H9 (cell line): ENCODE data around the gene CLMP. TPM values are rescaled to one million over a fixed set of nuclear protein-coding genes. Genes with fewer than 3 reads are reported as not detected.

Experiments used
- DNase-seq: peaks from one replicate; pipeline ENCODE4 v3.0.0-alpha.2; 2017
- H2AFZ ChIP-seq: one replicate; pipeline ENCODE4 v1.6.1; 2013; ENCODE audit warnings: mild to moderate bottlenecking, low read length, control low read depth, moderate library complexity
- H2AK5ac ChIP-seq: 2 replicates; pipeline ENCODE4 v1.6.1; 2013; ENCODE audit warnings: low read length, control low read depth, mixed read lengths; ENCODE audit not compliant: insufficient read length
- H2BK120ac ChIP-seq: one replicate; pipeline ENCODE4 v1.6.1; 2013; ENCODE audit warnings: low read depth, mild to moderate bottlenecking, low read length, control low read depth, inconsistent platforms; ENCODE audit not compliant: poor library complexity, severe bottlenecking
- H2BK12ac ChIP-seq: 2 replicates; pipeline ENCODE4 v1.6.1; 2013; ENCODE audit warnings: low read length, control low read depth, mixed read lengths, low read depth; ENCODE audit not compliant: insufficient read length
- H2BK15ac ChIP-seq: 2 replicates; pipeline ENCODE4 v1.6.1; 2013; ENCODE audit warnings: low read depth, low read length, control low read depth
- H2BK20ac ChIP-seq: one replicate; pipeline ENCODE4 v1.6.1; 2013; ENCODE audit warnings: low read depth, mild to moderate bottlenecking, low read length, control low read depth, inconsistent platforms; ENCODE audit not compliant: poor library complexity, severe bottlenecking
- H2BK5ac ChIP-seq: 2 replicates; pipeline ENCODE4 v1.6.1; 2013; ENCODE audit warnings: low read length, control low read depth, mixed read lengths; ENCODE audit not compliant: insufficient read length
- H3K14ac ChIP-seq: 2 replicates; pipeline ENCODE4 v1.6.1; 2013; ENCODE audit warnings: low read length, control low read depth; ENCODE audit not compliant: insufficient read depth
- H3K18ac ChIP-seq: 2 replicates; pipeline ENCODE4 v1.6.1; 2013; ENCODE audit warnings: low read depth, mild to moderate bottlenecking, mixed read lengths, low read length, control low read depth; ENCODE audit not compliant: insufficient read length
- H3K23ac ChIP-seq: 2 replicates; pipeline ENCODE4 v1.6.1; 2013; ENCODE audit warnings: low read length, control low read depth, mixed read lengths, low read depth; ENCODE audit not compliant: insufficient read length
- H3K23me2 ChIP-seq: 2 replicates; pipeline ENCODE4 v1.6.1; 2013; ENCODE audit warnings: low read depth, mild to moderate bottlenecking, mixed read lengths, low read length, control low read depth; ENCODE audit not compliant: insufficient read length, poor library complexity, severe bottlenecking
- H3K27ac ChIP-seq: 2 replicates; pipeline ENCODE4 v1.5.1; 2013; ENCODE audit warnings: low read length, control low read depth, mixed read lengths, low read depth; ENCODE audit not compliant: insufficient read length
- H3K27me3 ChIP-seq: 2 replicates; pipeline ENCODE4 v1.6.1; 2013; ENCODE audit warnings: low read length, control low read depth, inconsistent platforms; ENCODE audit not compliant: insufficient read depth
- H3K4ac ChIP-seq: 2 replicates; pipeline ENCODE4 v1.6.1; 2013; ENCODE audit warnings: low read depth, mild to moderate bottlenecking, control low read depth, inconsistent platforms, low read length, moderate library complexity
- H3K4me1 ChIP-seq: 2 replicates; pipeline ENCODE4 v1.6.1; 2013; ENCODE audit warnings: low read length, control low read depth, inconsistent platforms; ENCODE audit not compliant: insufficient read depth
- H3K4me2 ChIP-seq: 2 replicates; pipeline ENCODE4 v1.6.1; 2013; ENCODE audit warnings: low read length, control low read depth, mixed read lengths; ENCODE audit not compliant: insufficient read length, insufficient read depth
- H3K56ac ChIP-seq: 2 replicates; pipeline ENCODE4 v1.6.1; 2013; ENCODE audit warnings: low read depth, mild to moderate bottlenecking, mixed read lengths, low read length, control low read depth; ENCODE audit not compliant: insufficient read length
- H3K79me1 ChIP-seq: 2 replicates; pipeline ENCODE4 v1.6.1; 2013; ENCODE audit warnings: low read depth, mild to moderate bottlenecking, moderate library complexity, low read length, control low read depth, inconsistent platforms; ENCODE audit not compliant: insufficient read depth, poor library complexity, severe bottlenecking
- H3K79me2 ChIP-seq: 2 replicates; pipeline ENCODE4 v1.6.1; 2013; ENCODE audit warnings: low read length, control low read depth, inconsistent platforms; ENCODE audit not compliant: insufficient read depth
- H3K9ac ChIP-seq: 2 replicates; pipeline ENCODE4 v1.6.1; 2013; ENCODE audit warnings: low read length, control low read depth, mixed read lengths; ENCODE audit not compliant: insufficient read length; ENCODE audit errors: extremely low read depth
- H3K9me3 ChIP-seq: one replicate; pipeline ENCODE4 v1.6.1; 2013; ENCODE audit warnings: low read depth, low read length, inconsistent platforms; ENCODE audit not compliant: control insufficient read depth
- H3T11ph ChIP-seq: one replicate; pipeline ENCODE4 v1.6.1; 2013; ENCODE audit warnings: mild to moderate bottlenecking, low read length, control low read depth, inconsistent platforms
- H4K20me1 ChIP-seq: one replicate; pipeline ENCODE4 v1.6.1; 2013; ENCODE audit not compliant: control insufficient read depth, insufficient read length, insufficient read depth
- H4K5ac ChIP-seq: 2 replicates; pipeline ENCODE4 v1.6.1; 2013; ENCODE audit warnings: low read depth, mild to moderate bottlenecking, mixed read lengths, low read length, control low read depth; ENCODE audit not compliant: insufficient read length
- H4K8ac ChIP-seq: replicated peaks from 2 replicates; pipeline ENCODE4 v1.6.1; 2013; ENCODE audit warnings: low read length, control low read depth, mixed read lengths, low read depth; ENCODE audit not compliant: insufficient read length
- H4K91ac ChIP-seq: 2 replicates; pipeline ENCODE4 v1.6.1; 2013; ENCODE audit warnings: low read depth, mild to moderate bottlenecking, moderate library complexity, mixed read lengths, low read length, control low read depth; ENCODE audit not compliant: insufficient read length
- H3K27ac Mint-ChIP-seq, 3 experiments: 2 replicates in 2 of 3; 3 replicates in 1 of 3; pipeline ENCODE4 v1.8.0; 2020 to 2021; ENCODE audit warnings: mixed read lengths in 3 of 3, mild to moderate bottlenecking in 1 of 3, moderate library complexity in 1 of 3
- H3K27me3 Mint-ChIP-seq: 2 replicates; pipeline ENCODE4 v1.8.0; 2021; ENCODE audit warnings: low read depth, mild to moderate bottlenecking, moderate library complexity, mixed read lengths
- H3K36me3 Mint-ChIP-seq, 3 experiments: 2 replicates in 2 of 3; 3 replicates in 1 of 3; pipeline ENCODE4 v1.8.0; 2020 to 2021; ENCODE audit warnings: low read depth in 3 of 3, mixed read lengths in 3 of 3; ENCODE audit not compliant: insufficient read depth in 1 of 3
- H3K4me1 Mint-ChIP-seq, 2 experiments: 2 replicates each; pipeline ENCODE4 v1.8.0; 2020; ENCODE audit warnings: mixed read lengths in 2 of 2
- H3K4me3 Mint-ChIP-seq, 2 experiments: 2 replicates in 1 of 2; 3 replicates in 1 of 2; pipeline ENCODE4 v1.8.0; 2020 to 2021; ENCODE audit warnings: mild to moderate bottlenecking in 2 of 2, mixed read lengths in 2 of 2, moderate library complexity in 1 of 2
- H3K9me3 Mint-ChIP-seq, 2 experiments: 2 replicates in 1 of 2; 3 replicates in 1 of 2; pipeline ENCODE4 v1.8.0; 2020; ENCODE audit warnings: mild to moderate bottlenecking in 2 of 2, mixed read lengths in 2 of 2, moderate library complexity in 1 of 2
- CTCF ChIP-seq: fragments of 200-600 bp; sonication (generic); conservative IDR thresholded peaks from 3 replicates; pipeline ENCODE4 v1.8.0; 2021; ENCODE audit warnings: antibody characterized with exemption, mild to moderate bottlenecking
- WGBS: extraction: QIAGEN DNeasy Blood & Tissue Kit; methylation state at CpG from one replicate; pipeline ENCODE4 v1.1.7; 2013; ENCODE audit warnings: missing lambda C conversion rate, low lambda C conversion rate, mixed read lengths; ENCODE audit not compliant: insufficient read length; ENCODE audit errors: extremely low coverage; 5-methylcytosine and 5-hydroxymethylcytosine counted together
- total RNA-seq: library from RNA; stranded (reverse); gene quantifications from 2 replicates; pipeline ENCODE4 v1.2.1, GENCODE V29; 2021

CLMP gene
- total RNA-seq, 1 experiment from 2014 or later: 13.8 TPM

GRCh38 chr11:123150882-123151281 is 44.2 kb downstream of the CLMP start:
- H3K18ac ChIP-seq: no peak overlapping the region
- no peaks in the 10 kb centered on the region for H3K79me2 ChIP-seq
- H3K4me3 Mint-ChIP-seq: no peak overlapping the region
- no peak for TF ChIP-seq CTCF
- no peaks in the 10 kb centered on the region for H4K20me1 ChIP-seq
- no peak overlapping the region for H2AFZ ChIP-seq
- H3K79me1 ChIP-seq: no peaks in the 10 kb centered on the region
- no peaks in the 10 kb centered on the region for H3K4me1 ChIP-seq
- H3K56ac ChIP-seq: no peak overlapping the region
- no peaks in the 10 kb centered on the region for H3K23me2 ChIP-seq
- peaks cover 1% of the 10 kb centered on the region; the same call in 1 of the 2 replicates for H3K27me3 Mint-ChIP-seq
- no peak overlapping the region for H2BK20ac ChIP-seq
- H3K14ac ChIP-seq: no peak overlapping the region
- H4K5ac ChIP-seq: no peak overlapping the region
- H3K9me3 Mint-ChIP-seq: no peaks in the 10 kb centered on the region
- no peak overlapping the region for H2BK12ac ChIP-seq
- no peak for DNase-seq
- H3K27ac Mint-ChIP-seq: no peak overlapping the region
- H3K23ac ChIP-seq: no peak overlapping the region
- no peak overlapping the region for H4K91ac ChIP-seq
- H2BK5ac ChIP-seq: no peak overlapping the region
- no peak overlapping the region for H3K4me2 ChIP-seq
- H3K36me3 Mint-ChIP-seq: no peaks in the 10 kb centered on the region; a peak in 3 of 7 replicates
- peaks cover 3 to 4% of the 10 kb centered on the region in 2 experiments; a peak in 3 of 4 replicates for H3K4me1 Mint-ChIP-seq
- H3K27me3 ChIP-seq: no peaks in the 10 kb centered on the region
- no peak overlapping the region for H3K27ac ChIP-seq
- no peak overlapping the region for H2BK120ac ChIP-seq
- no peak overlapping the region for H3T11ph ChIP-seq
- no peak overlapping the region for H3K9ac ChIP-seq
- no peak overlapping the region for H2AK5ac ChIP-seq
- no peaks in the 10 kb centered on the region for H3K9me3 ChIP-seq
- no peak overlapping the region for H4K8ac ChIP-seq
- no peak overlapping the region for H3K4ac ChIP-seq
- WGBS: no CpG with 5 or more reads among the region's 6 CpGs
- no peak overlapping the region for H2BK15ac ChIP-seq
